ENCODE measurements around the gene SLC15A5. TPM values are rescaled to one million over a fixed set of nuclear protein-coding genes. Genes with fewer than 3 reads are reported as not detected.

The SLC15A5 gene
- total RNA-seq, 3 donors from 2014 or later (not counting 1 experiment from before 2014, with no cell fraction given), result not detected

DNA sequence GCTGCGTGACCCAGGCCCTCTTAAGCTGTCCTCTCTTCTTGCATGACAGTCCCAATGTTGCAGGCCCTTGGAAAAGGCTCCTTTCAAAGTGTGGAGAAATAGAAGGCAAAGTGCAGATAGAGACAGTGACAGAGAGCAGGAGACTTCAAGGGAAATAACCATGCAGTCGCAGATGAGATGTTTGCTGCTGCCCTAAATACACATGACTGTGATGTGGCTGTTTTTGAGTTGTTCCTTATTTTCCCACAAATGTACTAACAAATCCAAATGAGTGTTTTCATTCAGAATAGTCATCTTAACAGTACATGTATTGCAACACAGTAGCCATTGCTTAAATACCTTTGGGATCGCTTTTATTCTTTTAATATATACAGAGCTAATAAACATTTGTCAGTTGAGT is 101.6 kb downstream of the SLC15A5 start:
- intact Hi-C loops (cut with micrococcal nuclease), result no loop called here
- ATAC-seq, result no peak
- Histone ChIP-seq H3K36me3 (ENCODE audit: control insufficient read depth, insufficient read depth, low read length) (no peaks in the 10 kb centered on the region), H3K4me1 (ENCODE audit: control insufficient read depth, insufficient read depth, low read length) (no peaks in the 10 kb centered on the region), H3K9me3 (ENCODE audit: control insufficient read depth, insufficient read depth, low read length) (no peaks in the 10 kb centered on the region), H3K27ac (ENCODE audit: low read length) (no peak overlapping the region), H3K27me3 (ENCODE audit: control insufficient read depth, insufficient read depth, low read length) (no peaks in the 10 kb centered on the region), H3K4me3 (ENCODE audit: low read length) (no peak overlapping the region)
- DNase-seq, result no peak
- no peaks in the 10 kb centered on the region for H3K36me3 Mint-ChIP-seq
- TF ChIP-seq, protein P1, sequence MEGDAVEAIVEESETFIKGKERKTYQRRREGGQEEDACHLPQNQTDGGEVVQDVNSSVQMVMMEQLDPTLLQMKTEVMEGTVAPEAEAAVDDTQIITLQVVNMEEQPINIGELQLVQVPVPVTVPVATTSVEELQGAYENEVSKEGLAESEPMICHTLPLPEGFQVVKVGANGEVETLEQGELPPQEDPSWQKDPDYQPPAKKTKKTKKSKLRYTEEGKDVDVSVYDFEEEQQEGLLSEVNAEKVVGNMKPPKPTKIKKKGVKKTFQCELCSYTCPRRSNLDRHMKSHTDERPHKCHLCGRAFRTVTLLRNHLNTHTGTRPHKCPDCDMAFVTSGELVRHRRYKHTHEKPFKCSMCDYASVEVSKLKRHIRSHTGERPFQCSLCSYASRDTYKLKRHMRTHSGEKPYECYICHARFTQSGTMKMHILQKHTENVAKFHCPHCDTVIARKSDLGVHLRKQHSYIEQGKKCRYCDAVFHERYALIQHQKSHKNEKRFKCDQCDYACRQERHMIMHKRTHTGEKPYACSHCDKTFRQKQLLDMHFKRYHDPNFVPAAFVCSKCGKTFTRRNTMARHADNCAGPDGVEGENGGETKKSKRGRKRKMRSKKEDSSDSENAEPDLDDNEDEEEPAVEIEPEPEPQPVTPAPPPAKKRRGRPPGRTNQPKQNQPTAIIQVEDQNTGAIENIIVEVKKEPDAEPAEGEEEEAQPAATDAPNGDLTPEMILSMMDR (IDR thresholded peaks at IDR 0.05), result no peak
- no peak overlapping the region for H3K4me3 Mint-ChIP-seq
- H3K4me1 Mint-ChIP-seq, result no peaks in the 10 kb centered on the region
- H3K27ac Mint-ChIP-seq, result no peak overlapping the region
- H3K9me3 Mint-ChIP-seq, result peaks cover 2 to 3% of the 10 kb centered on the region in 2 donors
- H3K27me3 Mint-ChIP-seq (ENCODE audit: low read depth in 2 of 2), result no peaks in the 10 kb centered on the region
- 62% methylated on average over 2 of the region's 3 CpGs for WGBS (ENCODE audit: insufficient coverage)

DNA sequence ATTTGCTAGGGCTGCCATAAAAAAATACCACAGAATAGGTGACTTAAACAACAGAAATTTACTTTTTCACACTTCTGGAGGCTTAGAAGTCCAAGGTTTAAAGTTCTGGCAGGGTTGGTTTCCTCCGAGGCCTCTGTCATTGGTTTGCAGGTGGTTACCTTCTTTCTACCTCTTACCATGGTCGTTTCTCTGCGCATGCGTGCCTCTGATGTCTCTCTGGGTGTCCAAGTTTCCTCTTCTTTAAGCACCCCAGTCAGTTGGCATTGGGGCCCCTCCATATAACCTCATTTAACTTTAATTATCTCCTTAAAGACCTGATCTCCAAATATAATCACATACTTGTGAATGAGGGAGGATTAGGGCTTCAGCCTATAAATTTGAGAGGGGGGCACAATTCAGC is 103.2 kb downstream of the SLC15A5 start:
- H3K9me3 Mint-ChIP-seq, result no peaks in the 10 kb centered on the region
- TF ChIP-seq, protein P1 (IDR thresholded peaks at IDR 0.05), result no peak
- Histone ChIP-seq H3K9me3 (ENCODE audit: control insufficient read depth, insufficient read depth, low read length) (no peaks in the 10 kb centered on the region), H3K27me3 (ENCODE audit: control insufficient read depth, insufficient read depth, low read length) (no peaks in the 10 kb centered on the region), H3K4me3 (ENCODE audit: low read length) (no peak overlapping the region), H3K27ac (ENCODE audit: low read length) (no peak overlapping the region), H3K36me3 (ENCODE audit: control insufficient read depth, insufficient read depth, low read length) (no peaks in the 10 kb centered on the region), H3K4me1 (ENCODE audit: control insufficient read depth, insufficient read depth, low read length) (no peaks in the 10 kb centered on the region)
- no peak overlapping the region for H3K4me3 Mint-ChIP-seq
- no peaks in the 10 kb centered on the region for H3K27me3 Mint-ChIP-seq (ENCODE audit: low read depth in 2 of 2)
- DNase-seq (no peak), ATAC-seq (no peak)
- intact Hi-C loops (cut with micrococcal nuclease), result no loop called here
- no peaks in the 10 kb centered on the region for H3K36me3 Mint-ChIP-seq
- WGBS (ENCODE audit: insufficient coverage), result 90% methylated on average over 4 of the region's 4 CpGs
- no peak overlapping the region for H3K27ac Mint-ChIP-seq
- H3K4me1 Mint-ChIP-seq, result no peaks in the 10 kb centered on the region

DNA sequence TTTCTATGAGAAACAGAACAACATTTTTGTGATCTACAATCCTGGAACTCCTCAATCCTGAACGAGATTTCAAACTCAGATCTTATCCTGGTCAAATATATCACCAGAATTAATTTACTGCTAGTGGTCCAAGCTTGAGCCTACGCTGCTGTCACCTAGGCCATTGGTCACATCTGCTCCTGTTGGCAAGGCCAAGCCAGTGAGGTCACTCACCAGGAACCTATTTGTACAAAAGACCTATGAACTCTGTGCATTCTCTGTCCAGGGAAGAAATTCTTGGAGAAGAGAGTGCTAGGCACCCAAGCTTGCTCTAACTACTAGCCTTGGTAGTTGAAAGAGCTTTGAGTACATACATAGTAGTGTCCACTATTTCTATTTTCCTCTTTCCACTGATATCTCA is 106.1 kb downstream of the SLC15A5 start:
- Mint-ChIP-seq H3K27me3 (ENCODE audit: low read depth in 2 of 2) (no peaks in the 10 kb centered on the region), H3K36me3 (no peaks in the 10 kb centered on the region), H3K4me3 (no peak overlapping the region), H3K27ac (no peak overlapping the region), H3K9me3 (peaks cover 0 to 2% of the 10 kb centered on the region in 2 donors), H3K4me1 (no peaks in the 10 kb centered on the region)
- Histone ChIP-seq H3K27me3 (ENCODE audit: control insufficient read depth, insufficient read depth, low read length) (no peaks in the 10 kb centered on the region), H3K4me1 (ENCODE audit: control insufficient read depth, insufficient read depth, low read length) (no peaks in the 10 kb centered on the region), H3K36me3 (ENCODE audit: control insufficient read depth, insufficient read depth, low read length) (no peaks in the 10 kb centered on the region), H3K4me3 (ENCODE audit: low read length) (no peak overlapping the region), H3K27ac (ENCODE audit: low read length) (no peak overlapping the region), H3K9me3 (ENCODE audit: control insufficient read depth, insufficient read depth, low read length) (no peaks in the 10 kb centered on the region)
- intact Hi-C loops (cut with micrococcal nuclease), result no loop called here
- WGBS (ENCODE audit: insufficient coverage), result 72% methylated on average over 2 of the region's 2 CpGs
- TF ChIP-seq, protein P1 (IDR thresholded peaks at IDR 0.05), result no peak
- no peak for ATAC-seq
- DNase-seq, result no peak

DNA sequence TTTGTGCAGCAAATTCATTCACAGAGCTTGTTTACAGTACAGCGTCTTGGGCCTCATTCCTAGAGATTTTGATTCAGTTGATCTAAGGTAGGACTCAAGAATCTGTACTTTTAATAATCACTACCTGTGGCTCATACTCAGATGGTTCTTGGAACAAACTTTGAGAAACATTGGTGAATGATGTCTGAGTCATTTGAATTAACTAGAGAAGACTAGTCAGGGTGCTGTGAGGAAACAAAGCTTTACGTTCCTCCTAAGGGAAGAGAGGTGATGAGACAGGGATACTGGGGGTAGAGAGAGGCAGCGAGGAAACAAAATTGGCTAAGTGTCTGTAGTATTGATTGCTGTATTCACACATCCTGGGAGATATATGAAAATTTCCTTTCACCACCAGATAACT is 109.4 kb downstream of the SLC15A5 start:
- Histone ChIP-seq H3K36me3 (ENCODE audit: control insufficient read depth, insufficient read depth, low read length) (no peaks in the 10 kb centered on the region), H3K4me3 (ENCODE audit: low read length) (no peak overlapping the region), H3K4me1 (ENCODE audit: control insufficient read depth, insufficient read depth, low read length) (no peaks in the 10 kb centered on the region), H3K9me3 (ENCODE audit: control insufficient read depth, insufficient read depth, low read length) (no peaks in the 10 kb centered on the region), H3K27ac (ENCODE audit: low read length) (no peak overlapping the region), H3K27me3 (ENCODE audit: control insufficient read depth, insufficient read depth, low read length) (no peaks in the 10 kb centered on the region)
- Mint-ChIP-seq H3K36me3 (no peaks in the 10 kb centered on the region), H3K4me1 (no peaks in the 10 kb centered on the region), H3K4me3 (no peak overlapping the region), H3K27ac (no peak overlapping the region), H3K9me3 (peaks cover 0 to 2% of the 10 kb centered on the region in 2 donors), H3K27me3 (ENCODE audit: low read depth in 2 of 2) (no peaks in the 10 kb centered on the region)
- TF ChIP-seq, protein P1 (IDR thresholded peaks at IDR 0.05), result no peak
- WGBS (ENCODE audit: insufficient coverage), result 79% methylated on average over 3 of the region's 3 CpGs
- intact Hi-C loops (cut with micrococcal nuclease), result no loop called here
- DNase-seq, result no peak
- no peak for ATAC-seq

Data from natural killer cell (primary cell).